GM18870 (cell line): ENCODE measurements around the gene CEMIP2.
"Not testable (repeated sequence)": the region's sequence is repeated elsewhere in the genome, so short reads cannot be mapped to it uniquely, and the experiment has no call there.

Source experiments
- ATAC-seq: cut with Tn5 transposase; IDR thresholded peaks from one replicate; pipeline ENCODE4 v1.9.1; 2021; ENCODE audit warnings: moderate library complexity; ENCODE audit not compliant: unreplicated experiment

The CEMIP2 gene

GRCh38 chr9:71768388-71769174, at the start of gene CEMIP2:
Gene CEMIP2, minus strand, starts transcription at chr9:71768513. Its CDS starts 18,140 bp downstream, at chr9:71750373.
- peak; percentile 38 for ATAC-seq

- no peak for ATAC-seq
Observed at GRCh38 chr9:71816916-71817451, 48.7 kb upstream of the CEMIP2 start.

GRCh38 chr9:71814815-71815214, 46.5 kb upstream of the CEMIP2 start:
- ATAC-seq, result no peak

- ATAC-seq, result no peak
Observed at GRCh38 chr9:71814226-71814625, 45.9 kb upstream of the CEMIP2 start.

- no peak for ATAC-seq
Observed at GRCh38 chr9:71812385-71812784, 44.1 kb upstream of the CEMIP2 start.

GRCh38 chr9:71808068-71808467, 39.8 kb upstream of the CEMIP2 start:
- ATAC-seq, result no peak

GRCh38 chr9:71806901-71807307, 38.6 kb upstream of the CEMIP2 start:
- ATAC-seq, result peak; percentile 93

GRCh38 chr9:71805096-71805495, 36.8 kb upstream of the CEMIP2 start:
- not testable (repeated sequence) for ATAC-seq

- no peak for ATAC-seq
Observed at GRCh38 chr9:71801826-71802225, 33.5 kb upstream of the CEMIP2 start.

- ATAC-seq, result no peak
Observed at GRCh38 chr9:71797266-71797665, 29.0 kb upstream of the CEMIP2 start.

GRCh38 chr9:71796100-71796767, 27.9 kb upstream of the CEMIP2 start:
- ATAC-seq, result no peak

- ATAC-seq, result peak; percentile 90
Observed at GRCh38 chr9:71795097-71795813, 26.9 kb upstream of the CEMIP2 start.

- no peak for ATAC-seq
Observed at GRCh38 chr9:71793386-71794105, 25.2 kb upstream of the CEMIP2 start.

GRCh38 chr9:71791875-71792274, 23.6 kb upstream of the CEMIP2 start:
- ATAC-seq, result no peak

- ATAC-seq, result no peak
Observed at GRCh38 chr9:71790296-71790695, 22.0 kb upstream of the CEMIP2 start.

GRCh38 chr9:71783120-71783523, 14.8 kb upstream of the CEMIP2 start:
- peak; percentile 74 for ATAC-seq

- ATAC-seq, result peak; percentile 76
Observed at GRCh38 chr9:71781391-71781790, 13.1 kb upstream of the CEMIP2 start.

- no peak for ATAC-seq
Observed at GRCh38 chr9:71780953-71781352, 12.6 kb upstream of the CEMIP2 start.

GRCh38 chr9:71778085-71778484, 9.8 kb upstream of the CEMIP2 start:
- ATAC-seq, result no peak

- peak; percentile 60 for ATAC-seq
Observed at GRCh38 chr9:71774920-71775319, 6.6 kb upstream of the CEMIP2 start.

- no peak for ATAC-seq
Observed at GRCh38 chr9:71772726-71773125, 4.4 kb upstream of the CEMIP2 start.
